GM18909 (cell line): ENCODE results near the gene ITGA3.

Source experiments
- ATAC-seq: cut with Tn5 transposase; IDR thresholded peaks from one replicate; pipeline ENCODE4 v1.9.1; 2021; ENCODE audit warnings: mild to moderate bottlenecking; ENCODE audit not compliant: unreplicated experiment, poor library complexity

Gene ITGA3

GRCh38 chr17:50122945-50123344 lies 67.0 kb downstream of the ITGA3 start:
- no peak for ATAC-seq

DNA sequence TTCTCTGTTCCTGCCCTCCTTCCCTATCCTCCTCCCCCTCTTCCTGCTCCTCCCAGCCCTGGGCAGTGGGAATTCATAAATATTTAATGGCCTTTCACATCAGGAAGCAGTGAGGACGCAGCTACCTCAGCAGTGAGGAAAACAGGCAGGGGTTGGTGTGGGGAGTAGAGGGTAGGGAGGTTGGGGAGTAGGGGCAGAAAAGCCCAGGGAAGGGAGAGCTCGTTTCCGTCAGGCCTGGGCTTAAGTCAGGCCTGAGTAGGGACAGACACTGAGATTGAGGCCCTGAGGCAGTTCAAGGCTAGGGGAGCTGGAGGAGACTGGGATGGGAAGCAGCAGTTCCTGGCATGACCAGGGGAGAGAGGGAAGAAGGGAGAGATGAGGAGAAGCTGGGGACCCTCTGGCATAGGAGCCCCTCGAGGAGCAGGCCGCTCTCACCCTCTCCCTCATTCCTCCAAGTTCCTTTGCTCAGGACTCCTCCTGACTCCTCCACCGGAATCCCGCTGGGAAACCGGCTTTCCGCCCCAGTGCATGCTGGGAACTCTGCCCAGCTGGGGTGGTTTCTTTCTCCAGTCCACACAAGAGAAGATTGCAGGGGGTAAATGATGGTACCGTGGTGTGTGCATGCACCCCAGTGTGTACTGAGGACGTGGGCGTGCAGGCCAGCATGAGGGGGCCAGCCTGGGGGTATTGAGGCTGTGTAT lies 67.9 kb downstream of the ITGA3 start:
- no peak for ATAC-seq

DNA sequence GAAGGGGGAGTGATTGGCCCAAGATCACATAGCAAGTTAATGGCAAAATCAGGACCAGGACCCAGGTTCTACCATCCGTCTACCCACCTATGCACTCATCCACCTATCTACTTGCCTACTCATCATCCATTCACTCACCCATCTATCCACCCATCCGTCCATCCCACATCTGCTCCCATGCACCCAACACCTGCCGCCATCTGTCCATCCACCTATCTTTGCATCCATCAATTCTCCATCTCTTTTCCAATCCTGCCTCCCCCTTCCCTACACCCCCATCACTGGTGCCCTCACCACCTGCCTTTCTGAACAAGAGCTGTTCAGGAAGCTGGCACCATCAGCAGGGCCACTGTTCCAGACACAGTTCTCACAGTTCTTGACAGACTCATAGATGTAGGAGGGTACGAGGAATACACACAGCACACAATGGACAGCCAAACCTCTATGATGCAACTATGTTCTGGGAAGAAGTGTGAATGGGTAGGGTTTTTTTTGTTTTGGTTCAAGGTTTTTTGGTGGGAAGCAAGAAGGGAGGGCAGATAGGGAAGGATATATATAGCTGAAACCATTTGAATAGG lies 69.6 kb downstream of the ITGA3 start:
- ATAC-seq, result no peak

GRCh38 chr17:50127697-50128361 lies 71.9 kb downstream of the ITGA3 start:
- ATAC-seq, result no peak

DNA sequence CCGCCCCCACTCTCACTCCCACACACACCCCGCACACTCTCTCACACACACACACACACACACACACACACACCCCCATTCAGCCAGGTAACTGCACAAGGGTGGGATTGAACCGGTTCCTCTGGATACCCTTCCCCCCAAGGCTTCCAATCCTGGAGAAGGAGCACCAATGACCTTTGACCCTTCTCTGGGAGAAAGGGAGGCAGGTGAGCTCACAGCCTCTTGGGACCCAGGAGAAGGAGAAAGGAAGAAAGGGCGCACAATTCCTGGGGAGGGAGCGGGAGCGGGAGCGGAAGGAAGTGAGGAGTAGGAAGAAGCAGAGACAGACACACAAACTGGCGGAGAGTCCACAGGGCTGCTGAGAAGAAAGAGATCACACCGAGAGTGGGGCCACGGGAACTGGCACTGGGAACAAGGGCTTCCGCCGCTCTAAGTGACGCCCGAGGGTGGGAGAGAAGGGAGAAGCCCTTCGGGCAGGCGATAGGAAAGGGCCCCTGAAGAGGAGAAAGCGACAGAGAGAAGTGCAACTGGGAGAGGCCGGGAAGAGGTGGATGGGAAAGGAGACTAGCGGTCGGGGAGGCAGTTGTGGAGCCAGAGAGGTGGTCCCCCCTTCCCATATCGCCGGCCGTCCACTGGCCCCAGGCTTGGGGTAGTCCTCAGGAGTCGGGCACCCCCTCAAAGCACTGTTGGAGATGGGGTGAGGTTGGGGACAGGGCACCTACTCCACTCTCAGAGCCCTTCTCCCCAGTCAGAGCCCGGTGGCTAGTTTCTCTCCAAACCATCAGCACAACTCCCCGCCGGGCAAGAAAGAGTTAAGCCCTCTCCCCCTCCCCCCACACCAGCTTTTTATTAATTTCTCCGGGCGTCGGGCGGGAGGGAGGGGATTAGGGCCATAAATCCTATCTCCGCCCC lies 72.8 kb downstream of the ITGA3 start:
- no peak for ATAC-seq

GRCh38 chr17:50129353-50129727 lies 73.4 kb downstream of the ITGA3 start:
- no peak for ATAC-seq

- ATAC-seq, result no peak
Measured at GRCh38 chr17:50129728-50130558, 74.0 kb downstream of the ITGA3 start, which contains the start of gene SAMD14. Gene SAMD14 (minus strand): TSS chr17:50130160. CDS start chr17:50124959, 5,201 bp downstream.

GRCh38 chr17:50130559-50131305 lies 74.8 kb downstream of the ITGA3 start:
- no peak for ATAC-seq

GRCh38 chr17:50132104-50132794 lies 76.3 kb downstream of the ITGA3 start:
- no peak for ATAC-seq

DNA sequence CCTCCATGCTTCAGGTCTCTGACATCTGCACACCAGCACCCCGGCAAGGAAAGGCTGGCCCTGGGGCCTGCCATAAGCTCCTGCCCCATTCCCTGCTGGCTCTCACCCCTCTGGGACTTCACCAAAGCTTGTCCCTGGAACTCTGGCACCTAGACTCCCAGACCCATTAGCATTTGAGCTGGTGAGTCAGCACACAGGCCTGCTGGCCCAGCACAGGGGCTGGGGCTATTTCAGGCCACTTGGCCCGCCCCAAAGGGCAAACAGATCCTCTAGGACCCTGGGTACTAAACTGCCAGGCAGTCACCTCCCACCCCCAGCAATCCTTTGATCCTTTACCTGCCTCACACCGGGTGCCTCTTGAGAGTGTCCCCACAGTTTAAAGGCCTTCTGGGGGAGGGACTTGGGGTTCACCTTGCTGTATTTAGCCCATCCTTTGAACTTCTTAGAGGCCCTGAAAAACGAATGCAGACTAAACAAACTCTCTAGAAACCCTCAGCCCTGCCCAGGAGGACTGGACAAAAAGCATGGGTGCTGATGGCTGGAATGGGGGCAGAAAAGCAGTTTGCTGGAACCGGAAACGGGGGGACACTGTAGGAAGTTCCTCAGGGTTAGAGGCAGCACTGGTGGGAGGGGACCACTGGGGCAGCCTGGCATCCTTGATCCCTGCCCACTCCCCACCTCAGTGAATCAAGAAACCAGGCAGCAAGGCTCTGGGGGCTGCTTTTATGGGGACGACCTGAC lies 77.3 kb downstream of the ITGA3 start:
- ATAC-seq, result no peak

GRCh38 chr17:50133769-50134099 lies 77.8 kb downstream of the ITGA3 start:
- ATAC-seq, result no peak

GRCh38 chr17:50134206-50135110 lies 78.5 kb downstream of the ITGA3 start:
- no peak for ATAC-seq

- ATAC-seq, result no peak
Measured at GRCh38 chr17:50135316-50136095, 79.6 kb downstream of the ITGA3 start.

DNA sequence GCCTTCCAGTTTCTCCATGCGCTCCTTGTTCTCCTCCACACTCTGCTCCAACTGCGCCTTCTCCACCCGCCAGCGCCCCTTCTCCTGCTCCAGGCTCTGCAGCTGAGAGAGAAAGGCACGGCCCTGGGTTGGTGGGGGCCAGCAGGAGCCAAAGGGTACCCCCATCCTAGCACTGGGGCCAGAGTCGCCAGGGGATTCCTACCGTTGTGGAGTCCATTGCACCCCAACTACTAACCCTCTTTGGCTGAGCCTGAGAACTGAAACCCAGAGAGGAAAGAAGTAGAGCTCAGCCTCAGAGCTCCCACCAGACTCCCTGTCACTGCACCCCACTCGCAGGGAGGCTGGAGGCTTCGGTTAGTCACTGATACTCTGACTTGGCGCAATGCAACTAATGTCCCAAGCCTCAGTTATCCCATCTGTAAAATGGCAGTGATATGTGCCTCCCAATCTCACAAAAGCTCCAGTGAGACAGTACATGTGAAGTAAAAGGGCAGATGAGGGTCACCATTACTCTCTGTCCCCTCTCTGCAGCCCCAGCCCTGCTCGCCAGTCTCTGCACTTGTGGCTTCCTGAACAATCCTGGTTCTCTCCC lies 80.3 kb downstream of the ITGA3 start:
- ATAC-seq, result no peak

GRCh38 chr17:50137042-50137441 lies 81.1 kb downstream of the ITGA3 start:
- ATAC-seq, result no peak
